Endothelial cell of umbilical vein (primary cell): ENCODE results near the gene MYL5. TPM values are rescaled to one million over a fixed set of nuclear protein-coding genes. Genes with fewer than 3 reads are reported as not detected.
A peak's percentile ranks its signal among the peaks of the same experiment; 100 is the strongest.

Experiments used
- Bru-seq: library from RNA; stranded (reverse); fragments of 400-500 nt; gene quantifications from one replicate; lab custom pipeline; 2021; lab: Mats Ljungman, UMichigan
- BruChase-seq, 2 experiments: library from RNA; stranded (reverse); fragments of 400-500 nt; gene quantifications; one replicate each; lab custom pipeline; 2021; lab: Mats Ljungman, UMichigan
- BruUV-seq: library from RNA; stranded (reverse); fragments of 400-500 nt; replicated peaks from 2 replicates; lab custom pipeline; 2021; lab: Mats Ljungman, UMichigan
- CTCF ChIA-PET: fragments of 300-600, 350-600 bp; sonication (Branson Sonifier 250); formaldehyde crosslinking; loops from one replicate; lab custom pipeline; 2021; ENCODE audit warnings: antibody characterized with exemption, inconsistent platforms; lab: Charles Lee
- POLR2A ChIA-PET: fragments of 300-600, 350-600 bp; sonication (Branson Sonifier 250); formaldehyde crosslinking; loops from one replicate; lab custom pipeline; 2021; ENCODE audit warnings: antibody characterized with exemption, inconsistent platforms; lab: Charles Lee
- DNase-seq: peaks from one replicate; pipeline ENCODE4 v3.0.0-alpha.2; 2011; ENCODE audit warnings: low read depth, low spot score
- FAIRE-seq: peaks from 2 replicates; lab custom pipeline; 2011; peaks lifted over from hg19 to GRCh38; lab: Jason Lieb, UNC
- H2AFZ ChIP-seq: 2 replicates; pipeline ENCODE4 v1.6.0; 2012; ENCODE audit warnings: low read depth, low read length, control low read depth, inconsistent platforms
- H3K27ac ChIP-seq: 2 replicates; pipeline ENCODE4 v1.5.1; 2011; ENCODE audit warnings: low read depth, mild to moderate bottlenecking, control low read depth, low read length, moderate library complexity; ENCODE audit not compliant: insufficient read depth
- H3K27me3 ChIP-seq, 2 experiments: 2 replicates each; pipeline versions ENCODE4 v1.6.0 to v1.6.1; 2011; ENCODE audit warnings: low read length in 2 of 2, mixed read lengths in 1 of 2; ENCODE audit not compliant: control insufficient read depth in 2 of 2, insufficient read depth in 2 of 2
- H3K36me3 ChIP-seq, 2 experiments: 2 replicates in 1 of 2; 3 replicates in 1 of 2; pipeline ENCODE4 v1.5.1; 2011; ENCODE audit warnings: low read length in 2 of 2, mild to moderate bottlenecking in 1 of 2, moderate library complexity in 1 of 2; ENCODE audit not compliant: control insufficient read depth in 2 of 2, insufficient read depth in 2 of 2; ENCODE audit errors: extremely low read depth in 1 of 2
- H3K4me1 ChIP-seq: 3 replicates; pipeline ENCODE4 v1.5.1; 2011; ENCODE audit warnings: mild to moderate bottlenecking, low read length; ENCODE audit not compliant: control insufficient read depth, insufficient read depth; ENCODE audit errors: extremely low read depth
- H3K4me2 ChIP-seq: 2 replicates; pipeline ENCODE4 v1.6.1; 2011; ENCODE audit warnings: low read length, control low read depth, mixed read lengths; ENCODE audit not compliant: insufficient read depth
- H3K4me3 ChIP-seq, 3 experiments: fragments of 200-600 bp in 1 of 3; sonication (generic), shearing (Covaris generic) in 1 of 3; replicated peaks in 1 of 3; 2 replicates each; pipeline ENCODE4 v1.5.1; 2011 to 2016; ENCODE audit warnings: control low read depth in 3 of 3, low read length in 3 of 3, mild to moderate bottlenecking in 2 of 3, inconsistent platforms in 1 of 3, low read depth in 1 of 3, moderate library complexity in 1 of 3; ENCODE audit not compliant: insufficient read depth in 1 of 3
- H3K79me2 ChIP-seq: 2 replicates; pipeline ENCODE4 v1.6.0; 2012; ENCODE audit warnings: low read length, inconsistent platforms; ENCODE audit not compliant: control insufficient read depth, insufficient read depth
- H3K9ac ChIP-seq: replicated peaks from 2 replicates; pipeline ENCODE3; 2011; ENCODE audit warnings: low read length, control low read depth; ENCODE audit not compliant: insufficient read depth; ENCODE audit errors: extremely low read depth
- H3K9me1 ChIP-seq: replicated peaks from 3 replicates; pipeline ENCODE4 v1.6.0; 2011; ENCODE audit warnings: mild to moderate bottlenecking, low read length; ENCODE audit not compliant: control insufficient read depth, insufficient read depth; ENCODE audit errors: extremely low read depth
- H3K9me3 ChIP-seq: replicated peaks from 2 replicates; pipeline ENCODE4 v1.5.1; 2012; ENCODE audit warnings: low read length, inconsistent platforms; ENCODE audit not compliant: control insufficient read depth, insufficient read depth
- H4K20me1 ChIP-seq: replicated peaks from 2 replicates; pipeline ENCODE3; 2011; ENCODE audit warnings: mild to moderate bottlenecking, low read length; ENCODE audit not compliant: control insufficient read depth, insufficient read depth; ENCODE audit errors: extremely low read depth
- CTCF ChIP-seq, 2 donors: IDR thresholded peaks; 1 replicate in 1 of 2; 2 replicates in 1 of 2; pipeline ENCODE4 v1.5.1; 2011; ENCODE audit warnings: low read length in 2 of 2, mild to moderate bottlenecking in 2 of 2, moderate library complexity in 2 of 2, control low read depth in 1 of 2, inconsistent platforms in 1 of 2, low read depth in 1 of 2; ENCODE audit not compliant: insufficient read depth in 1 of 2; ENCODE audit errors: extremely low read depth in 1 of 2
- EZH2 ChIP-seq: IDR thresholded peaks from 2 replicates; pipeline ENCODE4 v1.6.1; 2012; ENCODE audit warnings: borderline replicate concordance, low read depth, mild to moderate bottlenecking, moderate library complexity, low read length, inconsistent platforms; ENCODE audit not compliant: severe bottlenecking
- FOS ChIP-seq: IDR thresholded peaks from 2 replicates; pipeline ENCODE4 v1.6.1; 2011; ENCODE audit warnings: mild to moderate bottlenecking, low read length, moderate library complexity, borderline replicate concordance; ENCODE audit not compliant: insufficient read depth
- GATA2 ChIP-seq: IDR thresholded peaks from 2 replicates; pipeline ENCODE4 v1.7.0; 2011; ENCODE audit warnings: low read depth, mild to moderate bottlenecking, moderate library complexity, mixed read lengths, low read length; ENCODE audit not compliant: insufficient read length, insufficient read depth
- JUN ChIP-seq: IDR thresholded peaks from 2 replicates; pipeline ENCODE4 v1.6.1; 2011; ENCODE audit warnings: borderline replicate concordance, low read depth; ENCODE audit not compliant: insufficient read length, insufficient read depth
- MAX ChIP-seq: IDR thresholded peaks from 2 replicates; pipeline ENCODE4 v1.6.1; 2011; ENCODE audit not compliant: insufficient read depth, insufficient read length
- MYC ChIP-seq: IDR thresholded peaks from one replicate; pipeline ENCODE4 v1.6.1; 2011; ENCODE audit warnings: mild to moderate bottlenecking, low read depth, low read length
- POLR2A ChIP-seq: IDR thresholded peaks from 2 replicates; pipeline ENCODE4 v1.6.1; 2012; ENCODE audit warnings: low read depth, mild to moderate bottlenecking, control low read depth, low read length
- POLR2AphosphoS5 ChIP-seq: IDR thresholded peaks from 2 replicates; pipeline ENCODE4 v1.6.1; 2012; ENCODE audit warnings: low read depth, mild to moderate bottlenecking, control low read depth, low read length, moderate library complexity; ENCODE audit not compliant: insufficient read depth
- dilution Hi-C: fragments of 300-500 bp; cut with MboI; formaldehyde crosslinking; loops from one replicate; pipeline ENCODE4 v1.15.0; 2019; ENCODE audit warnings: low sequenced_read_pairs; ENCODE audit not compliant: extremely low pct_ligation_motif_present
- intact Hi-C: fragments of 100-400 bp; cut with micrococcal nuclease; formaldehyde crosslinking; loops from one replicate; pipeline ENCODE4 v1.10.0; 2022
- long read RNA-seq: library from polyadenylated mRNA; stranded (forward); transcript quantifications from one replicate; pipeline ENCODE4 v2.0.0, GENCODE V29; 2021
- polyA minus RNA-seq, 3 experiments: library from RNA; depleted of rRNA, polyadenylated mRNA; stranded (reverse); fragments of >200 nt; gene quantifications; 1 replicate in 1 of 3; 2 replicates in 2 of 3; pipeline ENCODE4 v1.2.3, GENCODE V29; 2011
- polyA plus RNA-seq, 4 experiments: library from polyadenylated mRNA; depleted of rRNA in 3 of 4; stranded (reverse) in 3 of 4; unstranded in 1 of 4; fragments of >200 nt; gene quantifications; 2 replicates each; pipeline versions ENCODE4 v1.2.1 to v1.2.3, GENCODE V29; 2011 to 2012; ENCODE audit warnings: missing spikeins in 1 of 4
- total RNA-seq: library from RNA; stranded (reverse); gene quantifications from 2 replicates; pipeline ENCODE4 v1.2.3, GENCODE V29; 2021

Gene MYL5
- total RNA-seq = 13.4 and 15.5 TPM in 2 replicates
- 12.3 and 14.2 TPM in 2 replicates for polyA plus RNA-seq
- 11.9 and 12.9 TPM in 2 replicates for polyA plus RNA-seq (2011; cell fraction: cytosol; rRNA removed)
- polyA plus RNA-seq (2011; cell fraction: nucleus; rRNA removed) = 41.1 and 49.4 TPM in 2 replicates
- polyA plus RNA-seq (2012) = 15.6 and 17.5 TPM in 2 replicates
- polyA minus RNA-seq = 2.4 and 5.0 TPM in 2 replicates
- polyA minus RNA-seq (2011; cell fraction: cytosol; rRNA and poly(A)+ RNA removed) = 1.2 TPM
- polyA minus RNA-seq (2011; cell fraction: nucleus; rRNA and poly(A)+ RNA removed) = 8.1 and 14.1 TPM in 2 replicates
- percentile 42 among the genes with signal in this experiment for Bru-seq, nascent RNA
- BruChase-seq, experiment 1, labeled RNA remaining after a 6-hour chase = percentile 34 among the genes with signal in this experiment
- percentile 34 among the genes with signal in this experiment for BruChase-seq, experiment 2, labeled RNA remaining after a 2-hour chase
- long read RNA-seq, partial matches to known transcripts = 2 of 16 reads
- long read RNA-seq, other reads (novel, unspliced or antisense) = 11 of 16 reads

GRCh38 chr4:674172-675035 lies at the start of gene MYL5, which contains the start of gene ATP5ME:
Gene MYL5, plus strand, starts transcription at chr4:674542. Its CDS starts 3,485 bp downstream, at chr4:678027.
Gene ATP5ME, minus strand, starts transcription at chr4:674276. Its CDS starts 29 bp downstream, at chr4:674247.
- POLR2A ChIA-PET = no interaction called here
- DNase-seq (peak; percentile 99), FAIRE-seq (peak; percentile 99)
- Histone ChIP-seq H3K4me1 (peaks cover 12% of the 10 kb centered on the region), H3K27ac (peak within 1 kb of the TSS; percentile 67), H3K79me2 (peaks cover 12% of the 10 kb centered on the region), H3K36me3 (peaks cover 9% of the 10 kb centered on the region in 2 experiments), H3K27me3 (no peaks in the 10 kb centered on the region), H4K20me1 (no peaks in the 10 kb centered on the region), H3K9me1 (no peaks in the 10 kb centered on the region), H3K9ac (peak within 1 kb of the TSS; percentile 91), H3K4me3 (peak within 1 kb of the TSS; percentile 64 to 87 (median 78)), H3K4me2 (peak within 1 kb of the TSS; percentile 85), H3K9me3 (no peaks in the 10 kb centered on the region), H2AFZ (peak within 1 kb of the TSS; percentile 72)
- TSS peak; percentile 57 for BruUV-seq
- intact Hi-C loops (loop anchor here (10.0 kb wide), 2 partner anchors 200 to 340 kb away; partner anchors contain the start of gene ZNF141), dilution Hi-C loops (no loop called here)
- CTCF ChIA-PET = interaction anchor here (0.7 to 1.5 kb wide), 6 partner anchors 9 to 430 kb away, joined by 3 to 15 read pairs (median 4); no protein-coding TSS in a partner anchor
- no peak for TF ChIP-seq FOS
- no peak for TF ChIP-seq EZH2
- no peak for TF ChIP-seq MYC
- peak; percentile 79 for TF ChIP-seq MAX
- TF ChIP-seq CTCF (IDR thresholded peaks at IDR 0.05; ENCODE audit: extremely low read depth in 1 of 2, insufficient read depth in 1 of 2, low read depth in 1 of 2, low read length in 2 of 2) = peak; percentile 97 to 100
- peak; percentile 92 for TF ChIP-seq POLR2AphosphoS5
- TF ChIP-seq GATA2 = no peak
- TF ChIP-seq POLR2A = peak; percentile 83
- peak; percentile 24 for TF ChIP-seq JUN
